HG02763 (cell line): ENCODE results near the gene UGT1A8.

Experiments
- ATAC-seq: cut with Tn5 transposase; IDR thresholded peaks from one replicate; pipeline ENCODE4 v1.9.1; 2021; ENCODE audit warnings: mild to moderate bottlenecking, moderate library complexity; ENCODE audit not compliant: unreplicated experiment

The UGT1A8 gene

GRCh38 chr2:233814056-233814835, 196.8 kb downstream of the UGT1A8 start:
- no peak for ATAC-seq

- ATAC-seq, result no peak
Observed at GRCh38 chr2:233815861-233816260, 198.4 kb downstream of the UGT1A8 start.

GRCh38 chr2:233816334-233816733, 198.9 kb downstream of the UGT1A8 start:
- ATAC-seq, result no peak

GRCh38 chr2:233816771-233817170, 199.3 kb downstream of the UGT1A8 start:
- no peak for ATAC-seq

- ATAC-seq, result no peak
Observed at GRCh38 chr2:233817361-233817911, 200.0 kb downstream of the UGT1A8 start.

GRCh38 chr2:233817995-233818638, 200.7 kb downstream of the UGT1A8 start:
- no peak for ATAC-seq

GRCh38 chr2:233818639-233819621, 201.5 kb downstream of the UGT1A8 start:
- ATAC-seq, result no peak

- no peak for ATAC-seq
Observed at GRCh38 chr2:233819884-233820773, 202.7 kb downstream of the UGT1A8 start.

- no peak for ATAC-seq
Observed at GRCh38 chr2:233820774-233821105, 203.3 kb downstream of the UGT1A8 start.

- no peak for ATAC-seq
Observed at GRCh38 chr2:233821196-233821595, 203.8 kb downstream of the UGT1A8 start.

- no peak for ATAC-seq
Observed at GRCh38 chr2:233821709-233822100, 204.3 kb downstream of the UGT1A8 start.

- ATAC-seq, result no peak
Observed at GRCh38 chr2:233822101-233822771, 204.8 kb downstream of the UGT1A8 start.
